SJCRH30 (cell line): Measurements from ENCODE around the gene RAB8B. TPM values are rescaled to one million over a fixed set of nuclear protein-coding genes. Genes with fewer than 3 reads are reported as not detected.
"Not testable (repeated sequence)": the region's sequence is repeated elsewhere in the genome, so short reads cannot be mapped to it uniquely, and the experiment has no call there.

ENCODE experiments used
- DNase-seq, 2 experiments: peaks; one replicate each; pipeline ENCODE4 v3.0.0-alpha.2; 2015 to 2020
- H3K27ac ChIP-seq: fragments of 250-450 bp; sonication (Bioruptor Pico); 2 replicates; pipeline ENCODE4 v1.5.1; 2020; ENCODE audit warnings: mild to moderate bottlenecking, moderate library complexity
- H3K27me3 ChIP-seq: fragments of 250-450 bp; sonication (Bioruptor Pico); 2 replicates; pipeline ENCODE4 v1.5.1; 2020; ENCODE audit warnings: mild to moderate bottlenecking, moderate library complexity
- H3K36me3 ChIP-seq: fragments of 250-450 bp; sonication (Bioruptor Pico); 2 replicates; pipeline ENCODE4 v1.5.1; 2020; ENCODE audit warnings: mild to moderate bottlenecking, moderate library complexity
- H3K4me1 ChIP-seq: fragments of 250-450 bp; sonication (Bioruptor Pico); 2 replicates; pipeline ENCODE4 v1.5.1; 2020; ENCODE audit warnings: mild to moderate bottlenecking, moderate library complexity
- H3K4me3 ChIP-seq: fragments of 250-450 bp; sonication (Bioruptor Pico); 2 replicates; pipeline ENCODE4 v1.5.1; 2020; ENCODE audit warnings: mild to moderate bottlenecking, moderate library complexity
- H3K9me3 ChIP-seq: fragments of 250-450 bp; sonication (Bioruptor Pico); replicated peaks from 2 replicates; pipeline ENCODE4 v1.5.1; 2020; ENCODE audit warnings: mild to moderate bottlenecking, moderate library complexity
- total RNA-seq: library from RNA; depleted of rRNA; stranded (reverse); fragments of >200 nt; shearing (Covaris generic); gene quantifications from 2 replicates; pipeline ENCODE4 v1.2.3, GENCODE V29; 2014

Gene RAB8B
- total RNA-seq, 1 experiment from 2014 or later = 50.4 TPM

DNA sequence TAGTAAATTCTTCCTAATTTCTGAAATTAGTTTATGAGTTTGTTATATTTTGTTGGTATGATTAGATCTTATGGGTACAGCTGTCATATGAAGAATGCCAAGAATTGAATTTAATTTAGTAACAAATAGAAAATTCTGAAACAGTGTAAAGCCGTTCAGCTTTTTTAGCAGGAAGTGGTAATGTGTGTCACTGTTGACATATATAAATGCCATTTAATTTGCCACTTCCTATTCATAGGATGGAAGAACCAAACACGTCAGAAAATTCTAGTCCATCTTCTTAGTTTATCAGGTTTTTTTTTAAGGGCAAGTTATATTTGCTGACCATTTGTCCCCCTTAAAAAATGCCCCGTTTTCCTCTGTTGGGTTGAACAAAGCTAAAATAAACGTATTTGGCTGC lies 43.0 kb downstream of the RAB8B start:
- H3K27me3 ChIP-seq = no peaks in the 10 kb centered on the region
- no peak overlapping the region for H3K27ac ChIP-seq
- peaks cover 28% of the 10 kb centered on the region for H3K4me1 ChIP-seq
- H3K4me3 ChIP-seq = no peak overlapping the region
- no peak for DNase-seq
- H3K36me3 ChIP-seq = no peaks in the 10 kb centered on the region; the same call in 1 of the 2 replicates
- H3K9me3 ChIP-seq = no peaks in the 10 kb centered on the region

- H3K27ac ChIP-seq = no peak overlapping the region
- H3K4me1 ChIP-seq = peaks cover 33% of the 10 kb centered on the region
- no peak overlapping the region for H3K4me3 ChIP-seq
- no peaks in the 10 kb centered on the region for H3K9me3 ChIP-seq
- no peaks in the 10 kb centered on the region for H3K27me3 ChIP-seq
- no peak for DNase-seq
- no peaks in the 10 kb centered on the region; the same call in 1 of the 2 replicates for H3K36me3 ChIP-seq
Observed at GRCh38 chr15:63232943-63233342, 43.5 kb downstream of the RAB8B start.

DNA sequence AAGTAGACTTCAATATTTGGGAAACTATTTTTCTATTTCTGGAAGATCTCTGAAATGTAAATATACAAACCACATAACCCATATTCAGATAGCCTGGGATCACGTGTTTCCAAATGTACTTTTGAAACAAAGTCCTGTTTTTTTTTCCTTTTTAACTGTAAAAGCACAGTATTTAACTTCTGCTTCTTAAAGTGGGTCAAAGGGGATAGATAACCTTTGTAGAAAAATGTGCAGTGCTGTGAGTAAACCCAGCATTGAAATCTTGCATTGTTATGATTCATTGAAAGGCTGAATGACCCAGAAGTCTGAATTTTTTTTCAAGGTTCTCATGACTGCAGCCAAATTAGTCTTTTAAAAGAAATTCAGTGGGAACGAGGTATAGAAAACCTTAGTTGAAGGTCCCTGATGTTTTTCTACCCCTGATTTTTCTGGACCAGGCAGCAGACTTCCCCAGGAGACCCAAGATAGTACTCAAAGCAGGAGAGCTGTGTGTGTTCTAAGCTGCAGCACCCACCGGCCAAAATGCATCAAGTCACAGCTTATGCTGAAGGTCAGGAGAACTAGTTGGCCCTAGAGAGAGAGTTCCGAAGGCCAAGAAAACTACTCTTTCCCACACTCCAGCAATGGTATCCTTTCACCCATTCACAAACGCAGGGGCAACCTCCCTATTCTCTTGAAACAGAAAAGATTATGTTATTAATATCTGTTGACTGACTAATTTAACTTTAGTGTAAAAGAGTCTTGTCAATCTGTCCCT lies 44.4 kb downstream of the RAB8B start:
- DNase-seq = no peak
- Histone ChIP-seq H3K4me3 (no peak overlapping the region), H3K27me3 (no peaks in the 10 kb centered on the region), H3K27ac (no peak overlapping the region), H3K9me3 (no peaks in the 10 kb centered on the region), H3K36me3 (no peaks in the 10 kb centered on the region; the same call in 1 of the 2 replicates), H3K4me1 (peaks cover 42% of the 10 kb centered on the region)

GRCh38 chr15:63234451-63234870 lies 45.1 kb downstream of the RAB8B start:
- H3K27me3 ChIP-seq = no peaks in the 10 kb centered on the region
- no peak overlapping the region for H3K27ac ChIP-seq
- no peak overlapping the region for H3K4me3 ChIP-seq
- no peaks in the 10 kb centered on the region for H3K9me3 ChIP-seq
- no peaks in the 10 kb centered on the region; the same call in 1 of the 2 replicates for H3K36me3 ChIP-seq
- no peak for DNase-seq
- peaks cover 48% of the 10 kb centered on the region for H3K4me1 ChIP-seq

GRCh38 chr15:63236272-63236671 lies 46.9 kb downstream of the RAB8B start:
- H3K4me3 ChIP-seq = no peak overlapping the region
- peak overlapping the region; percentile 17; the same call in 1 of the 2 replicates for H3K27ac ChIP-seq
- H3K4me1 ChIP-seq = peaks cover 56% of the 10 kb centered on the region
- peak; percentile 22 to 24 for DNase-seq
- H3K9me3 ChIP-seq = no peaks in the 10 kb centered on the region
- no peaks in the 10 kb centered on the region; the same call in 1 of the 2 replicates for H3K36me3 ChIP-seq
- H3K27me3 ChIP-seq = no peaks in the 10 kb centered on the region

DNA sequence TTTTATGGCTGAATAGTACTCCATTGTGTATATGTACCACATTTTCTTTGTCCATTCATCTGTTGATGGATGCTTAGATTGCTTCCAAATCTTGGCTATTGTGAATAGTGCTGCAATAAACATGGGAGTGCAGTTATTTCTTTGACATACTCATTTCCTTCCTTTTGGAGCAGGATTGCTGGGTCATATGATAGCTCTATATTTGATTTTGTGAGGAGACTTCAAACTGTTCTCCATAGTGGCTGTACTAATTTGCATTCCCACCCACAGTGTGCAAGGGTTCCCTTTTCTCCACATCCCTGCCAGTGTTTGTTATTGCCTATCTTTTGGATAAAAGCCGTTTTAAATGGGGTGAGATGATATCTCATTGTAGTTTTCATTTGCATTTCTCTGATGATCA lies 47.7 kb downstream of the RAB8B start:
- H3K27ac ChIP-seq, DNase-seq, H3K36me3 ChIP-seq, H3K9me3 ChIP-seq, H3K4me3 ChIP-seq, H3K27me3 ChIP-seq: not testable (repeated sequence)
- H3K4me1 ChIP-seq = peaks cover 56% of the 10 kb centered on the region

DNA sequence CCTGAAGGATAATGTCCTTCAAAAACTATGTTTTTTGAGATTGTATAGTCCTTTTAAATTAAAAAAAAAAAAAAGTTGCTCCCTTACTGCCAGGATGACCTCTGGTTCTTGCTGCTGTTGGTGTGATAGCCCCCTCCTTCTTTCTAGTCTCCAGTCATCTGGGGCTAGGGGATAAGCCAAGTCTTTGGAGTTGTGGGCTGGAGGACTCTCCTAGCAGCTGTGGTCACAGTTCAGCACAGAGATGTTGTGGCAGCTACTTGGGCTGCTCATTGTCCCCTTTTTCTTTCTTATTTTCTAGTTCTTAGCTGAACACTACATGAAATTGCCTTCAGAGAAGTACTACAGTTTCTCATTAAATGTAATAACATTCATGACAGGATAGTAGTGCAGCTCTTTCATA lies 48.8 kb downstream of the RAB8B start:
- peak; percentile 49 to 65 for DNase-seq
- Histone ChIP-seq H3K4me1 (peaks cover 50% of the 10 kb centered on the region), H3K9me3 (0 out of 2 replicates have a peak, but pooled peaks cover 3% of the 10 kb centered on the region), H3K4me3 (no peak overlapping the region), H3K36me3 (no peaks in the 10 kb centered on the region; the same call in 1 of the 2 replicates), H3K27ac (peak overlapping the region; percentile 61), H3K27me3 (no peaks in the 10 kb centered on the region)

GRCh38 chr15:63238796-63239195 lies 49.4 kb downstream of the RAB8B start:
- Histone ChIP-seq H3K4me1 (peaks cover 45% of the 10 kb centered on the region), H3K4me3 (no peak overlapping the region), H3K27ac (peak overlapping the region; percentile 61), H3K36me3 (no peaks in the 10 kb centered on the region; the same call in 1 of the 2 replicates), H3K27me3 (no peaks in the 10 kb centered on the region), H3K9me3 (peaks cover 4% of the 10 kb centered on the region; the same call in 1 of the 2 replicates)
- DNase-seq = peak; percentile 77 to 85

DNA sequence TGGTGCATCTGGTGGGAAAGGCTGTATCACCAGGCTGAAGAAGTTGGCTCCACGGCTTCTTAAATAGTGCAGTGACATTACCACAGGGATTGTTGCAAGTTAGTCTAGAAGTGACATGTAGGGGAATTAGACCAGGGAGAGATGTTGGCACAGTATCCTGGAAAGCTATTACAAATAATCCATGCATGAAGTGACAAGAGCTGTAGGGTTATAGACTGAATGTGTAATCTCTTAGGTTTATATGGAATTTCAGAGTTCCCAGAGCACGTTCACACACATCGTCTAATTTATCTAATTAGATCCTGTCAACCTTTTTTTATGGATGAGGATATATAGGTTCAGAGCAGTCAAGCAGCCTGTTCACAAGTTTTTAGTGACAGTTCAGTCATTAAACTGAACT lies 50.7 kb downstream of the RAB8B start:
- DNase-seq = no peak

GRCh38 chr15:63241316-63241715 lies 51.9 kb downstream of the RAB8B start:
- Histone ChIP-seq H3K4me3 (no peak overlapping the region), H3K36me3 (peaks cover 21% of the 10 kb centered on the region), H3K27ac (no peak overlapping the region), H3K9me3 (peaks cover 10% of the 10 kb centered on the region; the same call in 1 of the 2 replicates), H3K4me1 (peaks cover 35% of the 10 kb centered on the region), H3K27me3 (no peaks in the 10 kb centered on the region)
- no peak for DNase-seq

More for the DNA sequence above, 50.7 kb downstream of the RAB8B start:
- Histone ChIP-seq H3K9me3 (peaks cover 10% of the 10 kb centered on the region; the same call in 1 of the 2 replicates), H3K27me3 (no peaks in the 10 kb centered on the region), H3K4me1 (peaks cover 41% of the 10 kb centered on the region), H3K36me3 (peaks cover 11% of the 10 kb centered on the region), H3K4me3 (no peak overlapping the region), H3K27ac (no peak overlapping the region)

GRCh38 chr15:63243101-63243500 lies 53.7 kb downstream of the RAB8B start:
- Histone ChIP-seq H3K4me3 (no peak overlapping the region), H3K9me3 (peaks cover 10% of the 10 kb centered on the region), H3K27me3 (no peaks in the 10 kb centered on the region), H3K36me3 (peaks cover 27% of the 10 kb centered on the region), H3K4me1 (peaks cover 22% of the 10 kb centered on the region), H3K27ac (no peak overlapping the region)
- no peak for DNase-seq

DNA sequence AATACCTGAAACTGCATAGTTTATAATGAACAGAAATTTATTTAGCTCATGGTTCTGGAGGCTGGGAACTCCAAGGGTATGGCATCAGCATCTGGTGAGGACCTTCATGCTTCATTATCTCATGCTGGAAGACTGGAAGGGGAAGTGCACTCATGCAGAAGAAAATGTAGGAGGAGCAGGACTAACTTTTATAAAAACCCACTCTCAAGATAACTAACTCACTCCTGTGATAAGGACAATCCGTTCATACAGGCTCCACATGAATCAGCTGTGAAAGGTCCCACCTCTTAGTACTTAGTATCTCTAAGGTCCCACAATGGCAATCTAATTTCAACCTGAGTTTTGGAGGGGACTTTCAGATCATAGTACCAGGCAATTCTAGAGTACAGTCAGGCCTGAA lies 54.4 kb downstream of the RAB8B start:
- no peaks in the 10 kb centered on the region for H3K27me3 ChIP-seq
- no peak for DNase-seq
- peaks cover 10% of the 10 kb centered on the region for H3K9me3 ChIP-seq
- H3K4me1 ChIP-seq = peaks cover 15% of the 10 kb centered on the region
- H3K36me3 ChIP-seq = peaks cover 27% of the 10 kb centered on the region
- H3K27ac ChIP-seq = no peak overlapping the region
- no peak overlapping the region for H3K4me3 ChIP-seq

GRCh38 chr15:63244399-63244798 lies 55.0 kb downstream of the RAB8B start:
- Histone ChIP-seq H3K4me1 (peaks cover 9% of the 10 kb centered on the region), H3K27ac (no peak overlapping the region)
- DNase-seq = no peak

DNA sequence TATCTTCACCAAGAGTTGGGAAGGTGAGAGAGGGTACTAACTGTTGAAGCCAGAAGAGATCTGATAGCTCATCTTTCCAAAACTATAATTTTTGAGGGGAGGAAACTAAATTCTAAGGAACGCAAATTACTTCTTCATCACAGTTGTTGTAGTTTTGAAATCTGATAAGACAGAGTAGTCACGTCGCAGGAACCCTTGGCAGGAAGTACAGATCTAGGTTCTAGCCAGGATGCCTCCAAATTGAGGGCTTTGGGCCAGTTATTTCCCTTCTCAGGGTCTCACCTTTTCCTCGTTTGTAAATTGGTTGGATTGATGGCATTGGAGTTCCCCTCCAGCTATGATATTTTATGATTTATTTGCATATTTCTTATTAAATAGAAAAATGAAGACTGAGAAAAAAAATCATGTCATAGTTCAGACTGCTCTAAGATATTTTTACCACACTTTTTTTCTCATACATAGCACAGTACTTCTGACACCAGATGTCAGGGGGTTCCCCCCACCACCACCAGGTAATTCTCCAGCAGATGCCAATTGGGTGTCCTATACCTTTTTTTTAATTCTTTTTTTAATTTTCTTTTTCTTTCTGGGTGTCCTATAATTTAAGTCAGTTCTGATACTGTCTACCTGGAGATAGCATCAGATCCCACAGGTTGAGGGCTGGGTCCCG lies 55.7 kb downstream of the RAB8B start:
- no peaks in the 10 kb centered on the region for H3K27me3 ChIP-seq
- H3K36me3 ChIP-seq = peaks cover 31% of the 10 kb centered on the region
- DNase-seq = no peak
- H3K4me3 ChIP-seq = no peak overlapping the region
- H3K9me3 ChIP-seq = peaks cover 10% of the 10 kb centered on the region
- H3K27ac ChIP-seq = no peak overlapping the region
- H3K4me1 ChIP-seq = peaks cover 2% of the 10 kb centered on the region

More at GRCh38 chr15:63244399-63244798, 55.0 kb downstream of the RAB8B start:
- peaks cover 28% of the 10 kb centered on the region for H3K36me3 ChIP-seq
- H3K4me3 ChIP-seq = no peak overlapping the region
- H3K27me3 ChIP-seq = no peaks in the 10 kb centered on the region
- H3K9me3 ChIP-seq = peaks cover 10% of the 10 kb centered on the region
